GM12878 (cell line): ENCODE measurements around the gene CAPN8. TPM values are rescaled to one million over a fixed set of nuclear protein-coding genes. Genes with fewer than 3 reads are reported as not detected.

ENCODE experiments used
- ATAC-seq: fragments of 200-7000 bp; cut with Tn5 transposase; 3 replicates; pipeline ENCODE4 v1.9.1; 2020; ENCODE audit warnings: mild to moderate bottlenecking, moderate library complexity
- BruUV-seq: library from RNA; stranded (reverse); fragments of 400-500 nt; replicated peaks from 2 replicates; lab custom pipeline; 2021; lab: Mats Ljungman, UMichigan
- CTCF ChIA-PET: fragments of 300-600 bp; sonication (Branson Sonifier 250); formaldehyde crosslinking; extraction: SDS; loops from one replicate; lab custom pipeline; 2021; ENCODE audit warnings: inconsistent platforms; lab: Yijun Ruan, JAX
- POLR2A ChIA-PET: fragments of 350-600 bp; formaldehyde crosslinking; extraction: SDS; loops from one replicate; lab custom pipeline; 2021; ENCODE audit warnings: inconsistent platforms; lab: Charles Lee
- RAD21 ChIA-PET: fragments of 300-600 bp; sonication (Branson Sonifier 250); formaldehyde crosslinking; loops from one replicate; lab custom pipeline; 2023; ENCODE audit warnings: antibody characterized with exemption; ENCODE audit not compliant: unreplicated experiment; lab: Charles Lee
- SMC1A ChIA-PET: fragments of 300-600 bp; sonication (Branson Sonifier 250); formaldehyde crosslinking; loops from one replicate; lab custom pipeline; 2023; ENCODE audit not compliant: unreplicated experiment, uncharacterized antibody; lab: Charles Lee
- DNase-seq: peaks from one replicate; pipeline ENCODE4 v3.0.0-alpha.2; 2011; ENCODE audit warnings: low read depth, low spot score
- FAIRE-seq: peaks from 3 replicates; lab custom pipeline; 2011; peaks lifted over from hg19 to GRCh38; lab: Jason Lieb, UNC
- H2AFZ ChIP-seq: 2 replicates; pipeline ENCODE4 v1.6.0; 2011; ENCODE audit warnings: low read depth, low read length, control low read depth; ENCODE audit not compliant: control insufficient read depth
- H3K27ac ChIP-seq: 2 replicates; pipeline ENCODE4 v1.5.1; 2011; ENCODE audit warnings: control low read depth; ENCODE audit not compliant: control insufficient read depth, insufficient read depth
- H3K27me3 ChIP-seq, 2 experiments: replicated peaks in 1 of 2; 2 replicates each; pipeline versions ENCODE4 v1.6.0 to v1.6.1; 2011; ENCODE audit warnings: low read length in 1 of 2; ENCODE audit not compliant: control insufficient read depth in 2 of 2, insufficient read depth in 2 of 2
- H3K36me3 ChIP-seq, 2 experiments: 2 replicates each; pipeline ENCODE4 v1.5.1; 2011; ENCODE audit warnings: low read length in 1 of 2; ENCODE audit not compliant: control insufficient read depth in 2 of 2, insufficient read depth in 2 of 2
- H3K4me1 ChIP-seq: 2 replicates; pipeline ENCODE4 v1.6.1; 2011; ENCODE audit warnings: mild to moderate bottlenecking, low read length, moderate library complexity, mixed read lengths; ENCODE audit not compliant: control insufficient read depth, insufficient read depth
- H3K4me2 ChIP-seq: 2 replicates; pipeline ENCODE4 v1.6.0; 2011; ENCODE audit warnings: control low read depth; ENCODE audit not compliant: control insufficient read depth, insufficient read depth
- H3K4me3 ChIP-seq: fragments of 200-600 bp; sonication (generic); 2 replicates; pipeline ENCODE4 v1.5.1; 2016
- H3K79me2 ChIP-seq: 2 replicates; pipeline ENCODE4 v1.6.0; 2011; ENCODE audit warnings: low read length; ENCODE audit not compliant: control insufficient read depth, insufficient read depth
- H3K9ac ChIP-seq: 2 replicates; pipeline ENCODE4 v1.8.0; 2011; ENCODE audit warnings: low read length, control low read depth, mixed read lengths; ENCODE audit not compliant: control insufficient read depth, insufficient read depth
- H3K9me3 ChIP-seq: replicated peaks from 3 replicates; pipeline ENCODE4 v1.5.1; 2011; ENCODE audit warnings: mild to moderate bottlenecking, low read length; ENCODE audit not compliant: control insufficient read depth, insufficient read depth
- H4K20me1 ChIP-seq: 2 replicates; pipeline ENCODE4 v1.6.0; 2011; ENCODE audit not compliant: control insufficient read depth, insufficient read depth
- CUX1 ChIP-seq: IDR thresholded peaks from 2 replicates; pipeline ENCODE4 v1.6.1; 2012; ENCODE audit warnings: improper control_type of control experiment, low read depth, low read length; ENCODE audit not compliant: insufficient replicate concordance
- HCFC1 ChIP-seq: fragments of 150-350 bp; IDR thresholded peaks from 2 replicates; pipeline ENCODE4 v1.6.1; 2014; ENCODE audit warnings: low read length
- MEF2A ChIP-seq: IDR thresholded peaks from 2 replicates; pipeline ENCODE4 v1.6.1; 2011; ENCODE audit warnings: low read depth, mild to moderate bottlenecking, low read length, moderate library complexity; ENCODE audit not compliant: insufficient read depth
- NRF1 ChIP-seq: conservative IDR thresholded peaks from 2 replicates; pipeline ENCODE4 v1.6.1; 2011; ENCODE audit warnings: mild to moderate bottlenecking, low read depth, low read length, improper control_type of control experiment
- PAX8 ChIP-seq: fragments of 450-650 bp; IDR thresholded peaks from 2 replicates; pipeline ENCODE4 v1.6.1; 2017; ENCODE audit warnings: mild to moderate bottlenecking, moderate library complexity
- RCOR1 ChIP-seq: conservative IDR thresholded peaks from 2 replicates; pipeline ENCODE4 v1.6.1; 2012; ENCODE audit warnings: low read depth, low read length, improper control_type of control experiment
- STAT3 ChIP-seq: IDR thresholded peaks from 2 replicates; pipeline ENCODE4 v1.6.1; 2011; ENCODE audit warnings: low read depth, low read length, improper control_type of control experiment
- USF1 ChIP-seq: IDR thresholded peaks from 2 replicates; pipeline ENCODE4 v1.6.1; 2011; ENCODE audit warnings: borderline replicate concordance, low read depth, mild to moderate bottlenecking, moderate library complexity, mixed read lengths, low read length; ENCODE audit not compliant: insufficient read depth; ENCODE audit errors: extremely low read length
- WGBS: methylation state at CpG from one replicate; pipeline ENCODE4 v1.1.6; 2016; ENCODE audit warnings: low lambda C conversion rate; ENCODE audit not compliant: insufficient replicate concordance, insufficient coverage; ENCODE audit errors: missing lambda C conversion rate; 5-methylcytosine and 5-hydroxymethylcytosine counted together
- in situ Hi-C: fragments of 300-500 bp; cut with MboI; formaldehyde crosslinking; loops from 9 replicates; pipeline ENCODE4 v1.14.3; 2018; ENCODE audit warnings: mixed read lengths
- intact Hi-C: fragments of 100-400 bp; cut with micrococcal nuclease; formaldehyde crosslinking; loops from one replicate; pipeline ENCODE4 v1.14.2; 2022; ENCODE audit not compliant: unreplicated experiment
- polyA plus RNA-seq, 11 experiments: library from polyadenylated mRNA; depleted of rRNA in 4 of 11; unstranded in 6 of 11; stranded (reverse) in 5 of 11; fragments of >200 nt; fragmentation: Nextera tagmentation in 4 of 11; fragmentation: Illumina TruSeq in 1 of 11; extraction: Ambion mirVana in 4 of 11; extraction: Trizol in 1 of 11; gene quantifications; 1 replicate in 1 of 11; 2 replicates in 10 of 11; pipeline versions ENCODE4 v1.2.1 to v1.2.3, GENCODE V29; 2011 to 2016; ENCODE audit warnings: inconsistent platforms in 2 of 11, missing spikeins in 2 of 11, low read depth in 1 of 11
- total RNA-seq, 4 experiments: library from RNA; depleted of rRNA in 3 of 4; stranded (reverse); fragments of >200 nt in 3 of 4; fragmentation: Illumina TruSeq in 1 of 4; extraction: Trizol in 1 of 4; gene quantifications; 2 replicates each; pipeline versions ENCODE4 v1.2.1 to v1.2.3, GENCODE V29; 2013 to 2021

CAPN8 gene
- total and polyA plus RNA-seq, 10 of the 15 experiments (the other 5 are each of a cell fraction or from before 2014, with no cell fraction given) = 6.4 to 30.7 (median 12.3) TPM

- Histone ChIP-seq H3K4me2 (no peak overlapping the region), H3K4me1 (no peaks in the 10 kb centered on the region), H2AFZ (no peak overlapping the region), H3K4me3 (no peak overlapping the region), H4K20me1 (no peaks in the 10 kb centered on the region), H3K79me2 (no peaks in the 10 kb centered on the region), H3K36me3 (no peaks in the 10 kb centered on the region), H3K27me3 (no peaks in the 10 kb centered on the region), H3K9me3 (no peaks in the 10 kb centered on the region), H3K27ac (no peak overlapping the region), H3K9ac (no peak overlapping the region)
- ATAC-seq (no peak), DNase-seq (no peak), FAIRE-seq (no peak)
- POLR2A ChIA-PET = no interaction called here
- intact Hi-C loops = no loop called here
- RAD21 ChIA-PET = no interaction called here
- 38% methylated on average over 11 of the region's 11 CpGs for WGBS
- TF ChIP-seq STAT3 (no peak), USF1 (no peak), CUX1 (no peak), HCFC1 (no peak), MEF2A (no peak), PAX8 (no peak), NRF1 (no peak), RCOR1 (no peak)
- in situ Hi-C loops = no loop called here
- no TSS peak for BruUV-seq
- CTCF ChIA-PET = no interaction called here
- SMC1A ChIA-PET = no interaction called here
These were observed 170.4 kb downstream of the CAPN8 start for GRCh38 chr1:223494926-223495645.
